ENCODE data around the gene ATP6V0D1. TPM values are rescaled to one million over a fixed set of nuclear protein-coding genes. Genes with fewer than 3 reads are reported as not detected.

ATP6V0D1 gene
- total RNA-seq, 1 experiment from 2014 or later: 85.3 TPM

GRCh38 chr16:67392301-67393059 lies 88.5 kb downstream of the ATP6V0D1 start:
- intact Hi-C loops (cut with micrococcal nuclease; ENCODE audit: unreplicated experiment): no loop called here
- H3K9me3 Mint-ChIP-seq (ENCODE audit: low read depth, unreplicated experiment): no peaks in the 10 kb centered on the region
- BruUV-seq (replicated peaks): no TSS peak
- peaks cover 55% of the 10 kb centered on the region for H3K36me3 Mint-ChIP-seq (ENCODE audit: insufficient read depth, unreplicated experiment)
- H3K27ac Mint-ChIP-seq (ENCODE audit: unreplicated experiment): peak overlapping the region; percentile 22
- H3K4me3 Mint-ChIP-seq (ENCODE audit: low read depth, unreplicated experiment): peak overlapping the region; percentile 74
- H3K4me1 Mint-ChIP-seq (ENCODE audit: low read depth, unreplicated experiment): peaks cover 45% of the 10 kb centered on the region
- no peak for TF ChIP-seq CTCF (IDR thresholded peaks at IDR 0.05; ENCODE audit: unreplicated experiment)
- CTCF ChIA-PET: interaction anchor here (1.2 to 1.9 kb wide), 5 partner anchors 15 to 132 kb away, joined by 3 to 18 read pairs (median 5); partner anchors contain the start of genes KCTD19 and LRRC36
- no peaks in the 10 kb centered on the region for H3K27me3 Mint-ChIP-seq (ENCODE audit: unreplicated experiment)
- DNase-seq: no peak

DNA sequence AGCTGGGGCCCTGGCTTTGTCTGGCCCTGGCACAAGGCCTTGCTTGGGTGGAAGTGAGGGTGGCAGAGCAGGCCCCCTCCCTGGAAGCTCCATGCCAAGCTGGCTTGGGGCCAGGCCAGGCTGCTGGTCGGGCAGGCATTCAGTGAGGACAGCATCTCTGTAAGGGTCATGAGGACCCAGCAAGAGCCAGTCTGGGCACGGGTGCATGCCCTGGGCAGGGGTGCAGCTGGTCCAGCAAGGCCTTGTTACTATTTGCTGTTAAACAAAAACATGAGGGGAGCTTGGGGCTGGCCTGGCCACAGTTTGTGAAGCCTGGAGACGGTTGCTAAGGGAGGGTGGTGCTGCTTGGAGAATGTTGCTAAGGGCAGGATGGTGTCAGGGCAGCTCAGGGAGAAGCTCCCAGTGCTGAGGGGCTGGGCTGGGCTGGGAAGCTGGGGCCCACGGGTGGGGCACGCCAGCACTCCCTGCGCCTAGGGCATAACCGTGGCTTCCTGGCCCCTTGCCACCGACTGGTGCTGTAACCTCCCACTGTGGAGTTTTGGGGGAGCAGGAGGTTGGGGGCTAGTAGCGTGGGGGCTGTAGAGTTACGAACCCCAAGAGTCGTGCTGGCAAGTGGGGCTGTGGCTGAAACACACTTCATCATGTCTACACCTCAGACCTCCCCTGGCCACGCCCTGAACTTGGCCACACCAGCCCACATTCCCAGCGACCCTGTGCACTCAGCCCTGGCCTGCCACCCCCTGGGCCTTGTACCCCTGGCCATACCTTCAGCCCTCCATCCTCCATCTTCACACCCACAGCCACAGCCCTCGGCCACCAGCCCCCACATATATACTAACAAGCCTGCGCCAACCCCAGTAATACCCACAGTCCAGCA lies 89.3 kb downstream of the ATP6V0D1 start:
- no TSS peak for BruUV-seq (replicated peaks)
- CTCF ChIA-PET: interaction anchor here (0.6 to 1.9 kb wide), 4 partner anchors 84 to 426 kb away, joined by 3 to 5 read pairs (median 4); no protein-coding TSS in a partner anchor

GRCh38 chr16:67390816-67391423 lies 90.0 kb downstream of the ATP6V0D1 start:
- Mint-ChIP-seq H3K27ac (ENCODE audit: unreplicated experiment) (no peak overlapping the region), H3K9me3 (ENCODE audit: low read depth, unreplicated experiment) (no peaks in the 10 kb centered on the region), H3K36me3 (ENCODE audit: insufficient read depth, unreplicated experiment) (peaks cover 42% of the 10 kb centered on the region), H3K4me1 (ENCODE audit: low read depth, unreplicated experiment) (peaks cover 40% of the 10 kb centered on the region), H3K27me3 (ENCODE audit: unreplicated experiment) (no peaks in the 10 kb centered on the region), H3K4me3 (ENCODE audit: low read depth, unreplicated experiment) (no peak overlapping the region)
- TF ChIP-seq CTCF (IDR thresholded peaks at IDR 0.05; ENCODE audit: unreplicated experiment): no peak
- BruUV-seq (replicated peaks): no TSS peak
- DNase-seq: no peak
- intact Hi-C loops (cut with micrococcal nuclease; ENCODE audit: unreplicated experiment): no loop called here
- CTCF ChIA-PET: interaction anchor here (0.6 kb wide), 3 partner anchors 84 to 427 kb away, joined by 3 to 5 read pairs (median 4); no protein-coding TSS in a partner anchor

More for the DNA sequence above, 89.3 kb downstream of the ATP6V0D1 start:
- Mint-ChIP-seq H3K27me3 (ENCODE audit: unreplicated experiment) (no peaks in the 10 kb centered on the region), H3K9me3 (ENCODE audit: low read depth, unreplicated experiment) (no peaks in the 10 kb centered on the region), H3K36me3 (ENCODE audit: insufficient read depth, unreplicated experiment) (peaks cover 49% of the 10 kb centered on the region), H3K27ac (ENCODE audit: unreplicated experiment) (peak overlapping the region; percentile 22), H3K4me1 (ENCODE audit: low read depth, unreplicated experiment) (peaks cover 45% of the 10 kb centered on the region), H3K4me3 (ENCODE audit: low read depth, unreplicated experiment) (no peak overlapping the region)
- intact Hi-C loops (cut with micrococcal nuclease; ENCODE audit: unreplicated experiment): no loop called here
- DNase-seq: no peak
- no peak for TF ChIP-seq CTCF (IDR thresholded peaks at IDR 0.05; ENCODE audit: unreplicated experiment)

Measured in Calu3 (cell line).